Chondrocyte (in vitro differentiated cells): ENCODE measurements around the gene POU2F1. TPM values are rescaled to one million over a fixed set of nuclear protein-coding genes. Genes with fewer than 3 reads are reported as not detected.

ENCODE experiments used
- DNase-seq: peaks from one replicate; pipeline ENCODE4 v3.0.0; 2021; ENCODE audit warnings: mixed read lengths, low spot score
- H3K27ac Mint-ChIP-seq: one replicate; pipeline ENCODE4 v1.8.0; 2021; ENCODE audit warnings: mild to moderate bottlenecking, moderate library complexity, mixed read lengths; ENCODE audit not compliant: unreplicated experiment
- H3K27me3 Mint-ChIP-seq: 2 replicates; pipeline ENCODE4 v1.8.0; 2021; ENCODE audit warnings: low read depth, mixed read lengths
- H3K36me3 Mint-ChIP-seq: 2 replicates; pipeline ENCODE4 v1.8.0; 2021; ENCODE audit warnings: low read depth, mixed read lengths
- H3K4me1 Mint-ChIP-seq: 2 replicates; pipeline ENCODE4 v1.8.0; 2021; ENCODE audit warnings: low read depth, mild to moderate bottlenecking, mixed read lengths
- H3K4me3 Mint-ChIP-seq: one replicate; pipeline ENCODE4 v1.8.0; 2021; ENCODE audit warnings: mild to moderate bottlenecking, moderate library complexity, mixed read lengths; ENCODE audit not compliant: unreplicated experiment
- H3K9me3 Mint-ChIP-seq: 2 replicates; pipeline ENCODE4 v1.8.0; 2021; ENCODE audit warnings: low read depth, mixed read lengths
- total RNA-seq: library from RNA; stranded (reverse); gene quantifications from 3 replicates; pipeline ENCODE4 v1.2.1, GENCODE V29; 2021
- TF ChIP-seq, protein P1 (sequence below): fragments of 200-600 bp; sonication (generic); IDR thresholded peaks from 2 replicates; pipeline ENCODE4 v1.5.0; 2021; ENCODE audit warnings: antibody characterized with exemption, mild to moderate bottlenecking, moderate library complexity

The POU2F1 gene
- total RNA-seq, 1 donor from 2014 or later, result 13.2 TPM

GRCh38 chr1:167278497-167278896 is 57.8 kb downstream of the POU2F1 start:
- H3K27me3 Mint-ChIP-seq, result no peaks in the 10 kb centered on the region
- no peak overlapping the region for H3K27ac Mint-ChIP-seq
- no peaks in the 10 kb centered on the region for H3K9me3 Mint-ChIP-seq
- no peak for DNase-seq
- H3K4me1 Mint-ChIP-seq, result peaks cover 40% of the 10 kb centered on the region
- H3K4me3 Mint-ChIP-seq, result no peak overlapping the region
- TF ChIP-seq, protein P1, sequence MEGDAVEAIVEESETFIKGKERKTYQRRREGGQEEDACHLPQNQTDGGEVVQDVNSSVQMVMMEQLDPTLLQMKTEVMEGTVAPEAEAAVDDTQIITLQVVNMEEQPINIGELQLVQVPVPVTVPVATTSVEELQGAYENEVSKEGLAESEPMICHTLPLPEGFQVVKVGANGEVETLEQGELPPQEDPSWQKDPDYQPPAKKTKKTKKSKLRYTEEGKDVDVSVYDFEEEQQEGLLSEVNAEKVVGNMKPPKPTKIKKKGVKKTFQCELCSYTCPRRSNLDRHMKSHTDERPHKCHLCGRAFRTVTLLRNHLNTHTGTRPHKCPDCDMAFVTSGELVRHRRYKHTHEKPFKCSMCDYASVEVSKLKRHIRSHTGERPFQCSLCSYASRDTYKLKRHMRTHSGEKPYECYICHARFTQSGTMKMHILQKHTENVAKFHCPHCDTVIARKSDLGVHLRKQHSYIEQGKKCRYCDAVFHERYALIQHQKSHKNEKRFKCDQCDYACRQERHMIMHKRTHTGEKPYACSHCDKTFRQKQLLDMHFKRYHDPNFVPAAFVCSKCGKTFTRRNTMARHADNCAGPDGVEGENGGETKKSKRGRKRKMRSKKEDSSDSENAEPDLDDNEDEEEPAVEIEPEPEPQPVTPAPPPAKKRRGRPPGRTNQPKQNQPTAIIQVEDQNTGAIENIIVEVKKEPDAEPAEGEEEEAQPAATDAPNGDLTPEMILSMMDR, result no peak
- no peaks in the 10 kb centered on the region for H3K36me3 Mint-ChIP-seq

DNA sequence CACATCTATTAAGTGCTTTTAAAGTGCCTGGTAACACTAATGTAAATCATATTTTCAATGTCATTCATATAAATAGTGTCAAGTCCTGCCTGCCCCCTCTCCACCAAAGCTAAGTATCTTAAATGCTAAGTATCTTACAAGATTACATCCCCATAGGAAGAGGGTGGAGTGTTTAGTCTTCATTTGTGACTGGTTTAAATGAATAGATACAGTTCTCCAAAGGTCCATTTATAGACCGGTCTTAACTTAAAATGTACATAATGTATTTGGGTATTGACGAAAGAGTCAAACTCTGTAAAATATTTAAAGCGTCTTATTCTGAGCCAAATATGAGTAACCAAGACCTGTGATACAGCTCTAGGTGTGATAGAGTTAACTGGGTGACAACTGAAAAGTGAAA is 60.2 kb downstream of the POU2F1 start:
- H3K27me3 Mint-ChIP-seq, result no peaks in the 10 kb centered on the region
- H3K27ac Mint-ChIP-seq, result no peak overlapping the region
- no peak for DNase-seq
- no peaks in the 10 kb centered on the region for H3K36me3 Mint-ChIP-seq
- no peak overlapping the region for H3K4me3 Mint-ChIP-seq
- H3K4me1 Mint-ChIP-seq, result peaks cover 26% of the 10 kb centered on the region
- no peaks in the 10 kb centered on the region for H3K9me3 Mint-ChIP-seq
- TF ChIP-seq, protein P1, result no peak

GRCh38 chr1:167288390-167289074 is 67.8 kb downstream of the POU2F1 start:
- TF ChIP-seq, protein P1, result no peak
- peaks cover 11% of the 10 kb centered on the region for H3K4me1 Mint-ChIP-seq
- H3K9me3 Mint-ChIP-seq, result no peaks in the 10 kb centered on the region
- H3K4me3 Mint-ChIP-seq, result no peak overlapping the region
- no peaks in the 10 kb centered on the region for H3K27me3 Mint-ChIP-seq
- no peak overlapping the region for H3K27ac Mint-ChIP-seq
- no peaks in the 10 kb centered on the region for H3K36me3 Mint-ChIP-seq
- no peak for DNase-seq

DNA sequence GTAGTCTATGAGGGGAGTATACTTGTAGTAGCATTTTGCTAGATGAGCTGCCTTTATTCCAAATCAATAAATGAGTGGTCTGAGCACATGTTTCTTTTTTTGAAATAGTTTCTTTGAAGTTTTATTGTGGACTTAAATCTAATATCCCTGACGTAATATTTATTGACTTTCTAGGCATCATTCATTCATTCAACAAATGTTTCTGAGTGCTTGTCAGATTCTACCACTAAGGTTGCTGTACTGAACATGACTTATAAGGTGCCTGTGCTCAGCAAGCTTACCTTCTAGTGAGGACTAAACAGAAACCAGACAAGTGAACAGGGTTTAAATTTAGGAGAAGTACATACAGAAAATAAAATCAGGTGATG is 68.4 kb downstream of the POU2F1 start:
- Mint-ChIP-seq H3K27me3 (no peaks in the 10 kb centered on the region), H3K27ac (no peak overlapping the region), H3K4me3 (no peak overlapping the region), H3K36me3 (no peaks in the 10 kb centered on the region), H3K9me3 (no peaks in the 10 kb centered on the region), H3K4me1 (peaks cover 11% of the 10 kb centered on the region)
- DNase-seq, result no peak
- TF ChIP-seq, protein P1, result no peak

GRCh38 chr1:167289966-167290365 is 69.3 kb downstream of the POU2F1 start:
- Mint-ChIP-seq H3K27me3 (no peaks in the 10 kb centered on the region), H3K36me3 (no peaks in the 10 kb centered on the region), H3K4me1 (peaks cover 11% of the 10 kb centered on the region), H3K4me3 (no peak overlapping the region), H3K27ac (no peak overlapping the region), H3K9me3 (peaks cover under 1% of the 10 kb centered on the region)
- no peak for DNase-seq
- TF ChIP-seq, protein P1, result no peak
